ENCODE results near the gene FOXP3. TPM values are rescaled to one million over a fixed set of nuclear protein-coding genes. Genes with fewer than 3 reads are reported as not detected.

FOXP3 gene
- not detected in 2 replicates for total RNA-seq

GRCh38 chrX:49264460-49264859 lies at the start of gene FOXP3:
Gene FOXP3 (minus strand): TSS chrX:49264710. CDS start chrX:49258505, 6,205 bp downstream.

GRCh38 chrX:49303346-49303745 lies 38.8 kb upstream of the FOXP3 start, which contains the start of gene GAGE10:
Gene GAGE10 (plus strand): TSS chrX:49303646. CDS start chrX:49304860, 1,214 bp downstream.

GRCh38 chrX:49269767-49270248 lies 5.3 kb upstream of the FOXP3 start, which contains the start of gene PPP1R3F:
Gene PPP1R3F (plus strand): TSS chrX:49269793. CDS start chrX:49269870, 77 bp downstream.

GRCh38 chrX:49233176-49233575 lies 31.3 kb downstream of the FOXP3 start, which contains the start of gene CACNA1F:
Gene CACNA1F (minus strand): TSS chrX:49233340. CDS start chrX:49233309, 31 bp downstream.

Other genes with a start within 250 kb of the FOXP3 start
- gene TFE3, start 221.4 kb downstream of the FOXP3 start, total RNA-seq: 42.5 and 42.7 TPM in 2 replicates
- gene CCDC120, start 205.7 kb downstream of the FOXP3 start, total RNA-seq: 0.11 and 0.37 TPM in 2 replicates
- gene PRAF2, start 190.7 kb downstream of the FOXP3 start, total RNA-seq: 6.6 and 9.1 TPM in 2 replicates
- 30.1 and 39.6 TPM in 2 replicates for gene WDR45, start 184.8 kb downstream of the FOXP3 start, total RNA-seq
- 18.2 and 25.7 TPM in 2 replicates for gene GPKOW, start 141.0 kb downstream of the FOXP3 start, total RNA-seq
- gene MAGIX, start 102.0 kb downstream of the FOXP3 start, total RNA-seq: 1.4 and 2.4 TPM in 2 replicates
- 16.0 and 17.7 TPM in 2 replicates for gene PLP2, start 92.8 kb downstream of the FOXP3 start, total RNA-seq
- 5.3 and 5.9 TPM in 2 replicates for gene PRICKLE3, start 78.3 kb downstream of the FOXP3 start, total RNA-seq
- 0.12 and 0.33 TPM in 2 replicates for gene SYP, start 64.5 kb downstream of the FOXP3 start, total RNA-seq
- under 0.01 TPM in 1 of 2 replicates, not detected in the other for gene CACNA1F, start 31.4 kb downstream of the FOXP3 start, total RNA-seq
- gene CCDC22, start 29.2 kb downstream of the FOXP3 start, total RNA-seq: 8.7 and 10.5 TPM in 2 replicates
- gene PPP1R3F, start 5.1 kb upstream of the FOXP3 start, total RNA-seq: 2.4 and 7.5 TPM in 2 replicates
- not detected in 2 replicates for gene GAGE10, start 38.9 kb upstream of the FOXP3 start, total RNA-seq
- gene GAGE12J, start 57.3 kb upstream of the FOXP3 start, total RNA-seq: not detected in 2 replicates
- not detected in 2 replicates for gene GAGE13, start 66.9 kb upstream of the FOXP3 start, total RNA-seq

Measured in uterine smooth muscle cell (primary cell).